ENCODE measurements around the gene SCG2.

DNA sequence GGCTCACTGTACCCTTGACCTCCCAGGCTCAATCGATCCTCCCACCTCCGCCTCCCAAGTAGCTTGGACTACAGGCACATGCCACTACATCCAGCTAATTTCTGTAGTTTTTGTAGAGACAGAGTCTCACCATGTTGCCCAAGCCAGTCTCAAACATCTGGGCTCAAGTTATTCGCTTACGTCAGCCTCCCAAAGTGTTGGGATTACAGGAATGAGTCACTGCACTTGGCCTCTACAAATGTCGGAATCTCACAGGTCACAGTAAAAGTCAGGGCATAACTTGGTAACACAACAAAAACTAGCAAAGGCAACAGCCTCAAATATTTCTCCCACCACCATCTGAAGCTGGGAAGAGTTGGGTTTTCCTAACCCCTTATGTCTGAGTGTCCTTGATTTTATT is 25.3 kb downstream of the SCG2 start:
- TF ChIP-seq, protein P1, sequence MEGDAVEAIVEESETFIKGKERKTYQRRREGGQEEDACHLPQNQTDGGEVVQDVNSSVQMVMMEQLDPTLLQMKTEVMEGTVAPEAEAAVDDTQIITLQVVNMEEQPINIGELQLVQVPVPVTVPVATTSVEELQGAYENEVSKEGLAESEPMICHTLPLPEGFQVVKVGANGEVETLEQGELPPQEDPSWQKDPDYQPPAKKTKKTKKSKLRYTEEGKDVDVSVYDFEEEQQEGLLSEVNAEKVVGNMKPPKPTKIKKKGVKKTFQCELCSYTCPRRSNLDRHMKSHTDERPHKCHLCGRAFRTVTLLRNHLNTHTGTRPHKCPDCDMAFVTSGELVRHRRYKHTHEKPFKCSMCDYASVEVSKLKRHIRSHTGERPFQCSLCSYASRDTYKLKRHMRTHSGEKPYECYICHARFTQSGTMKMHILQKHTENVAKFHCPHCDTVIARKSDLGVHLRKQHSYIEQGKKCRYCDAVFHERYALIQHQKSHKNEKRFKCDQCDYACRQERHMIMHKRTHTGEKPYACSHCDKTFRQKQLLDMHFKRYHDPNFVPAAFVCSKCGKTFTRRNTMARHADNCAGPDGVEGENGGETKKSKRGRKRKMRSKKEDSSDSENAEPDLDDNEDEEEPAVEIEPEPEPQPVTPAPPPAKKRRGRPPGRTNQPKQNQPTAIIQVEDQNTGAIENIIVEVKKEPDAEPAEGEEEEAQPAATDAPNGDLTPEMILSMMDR (optimal IDR thresholded peaks at IDR 0.05 in 1 of 3, IDR thresholded peaks at IDR 0.05 in 1 of 3, conservative IDR thresholded peaks at IDR 0.05 in 1 of 3; ENCODE audit: extremely low read depth in 1 of 3, insufficient read depth in 2 of 3, low read length in 3 of 3), result no peak
- TF ChIP-seq EZH2 (IDR thresholded peaks at IDR 0.05; ENCODE audit: low read length), result no peak

Data from keratinocyte (primary cell).